GM21423 (cell line): ENCODE data around the gene ABHD16B.

Source experiments
- ATAC-seq: cut with Tn5 transposase; IDR thresholded peaks from one replicate; pipeline ENCODE4 v1.9.1; 2021; ENCODE audit warnings: mild to moderate bottlenecking, moderate library complexity; ENCODE audit not compliant: unreplicated experiment

The ABHD16B gene

DNA sequence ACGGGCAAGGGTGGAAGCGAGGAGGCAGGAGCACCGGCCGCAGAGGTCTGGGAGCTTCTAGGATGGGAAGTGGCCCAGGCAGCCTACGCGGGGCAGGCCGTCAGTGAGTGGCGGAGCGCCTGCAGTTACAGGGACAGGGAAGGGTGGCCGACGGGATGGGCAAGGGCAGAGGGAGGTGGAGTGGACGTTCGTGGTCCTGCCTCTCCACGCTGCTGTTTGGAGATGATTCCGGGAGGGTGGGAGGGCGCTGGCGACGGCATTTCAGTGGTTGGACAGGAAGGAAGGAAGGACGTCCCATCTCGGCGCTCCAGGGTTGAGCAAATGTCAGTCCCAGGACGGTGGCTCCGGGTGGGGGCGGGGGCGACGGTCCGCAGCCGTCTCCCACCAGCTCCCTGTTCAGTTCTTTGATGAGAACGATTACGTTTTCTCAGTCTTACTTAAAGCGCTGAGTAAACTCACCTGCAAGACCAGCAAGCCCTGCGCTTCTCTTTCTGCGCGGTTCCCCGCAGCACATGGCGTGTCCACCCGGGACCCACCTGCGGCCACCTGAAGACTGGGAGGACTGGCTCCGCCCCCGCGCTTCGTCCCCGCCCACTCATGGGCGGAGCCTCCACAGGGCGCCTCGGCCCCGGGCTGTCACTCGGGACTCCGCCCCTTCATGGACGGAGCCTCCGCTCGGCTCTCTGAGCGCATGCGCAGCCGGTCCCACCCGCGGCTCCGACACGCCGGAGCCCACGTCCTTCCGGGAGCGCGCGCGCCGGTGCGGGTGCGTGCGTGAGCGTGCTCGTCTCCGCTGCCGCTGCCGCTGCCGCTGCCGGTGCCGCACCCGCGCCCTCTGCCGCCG lies 33.3 kb downstream of the ABHD16B start, which contains the start of gene DNAJC5:
DNAJC5 (plus strand) TSS at position 769 of the 844 bp plus-strand sequence. CDS start 33,220 bp downstream, outside the sequence.
- ATAC-seq: peak; percentile 82

GRCh38 chr20:63895202-63895951 lies 34.1 kb downstream of the ABHD16B start:
- peak; percentile 13 for ATAC-seq

GRCh38 chr20:63895952-63896263 lies 34.6 kb downstream of the ABHD16B start:
- no peak for ATAC-seq

DNA sequence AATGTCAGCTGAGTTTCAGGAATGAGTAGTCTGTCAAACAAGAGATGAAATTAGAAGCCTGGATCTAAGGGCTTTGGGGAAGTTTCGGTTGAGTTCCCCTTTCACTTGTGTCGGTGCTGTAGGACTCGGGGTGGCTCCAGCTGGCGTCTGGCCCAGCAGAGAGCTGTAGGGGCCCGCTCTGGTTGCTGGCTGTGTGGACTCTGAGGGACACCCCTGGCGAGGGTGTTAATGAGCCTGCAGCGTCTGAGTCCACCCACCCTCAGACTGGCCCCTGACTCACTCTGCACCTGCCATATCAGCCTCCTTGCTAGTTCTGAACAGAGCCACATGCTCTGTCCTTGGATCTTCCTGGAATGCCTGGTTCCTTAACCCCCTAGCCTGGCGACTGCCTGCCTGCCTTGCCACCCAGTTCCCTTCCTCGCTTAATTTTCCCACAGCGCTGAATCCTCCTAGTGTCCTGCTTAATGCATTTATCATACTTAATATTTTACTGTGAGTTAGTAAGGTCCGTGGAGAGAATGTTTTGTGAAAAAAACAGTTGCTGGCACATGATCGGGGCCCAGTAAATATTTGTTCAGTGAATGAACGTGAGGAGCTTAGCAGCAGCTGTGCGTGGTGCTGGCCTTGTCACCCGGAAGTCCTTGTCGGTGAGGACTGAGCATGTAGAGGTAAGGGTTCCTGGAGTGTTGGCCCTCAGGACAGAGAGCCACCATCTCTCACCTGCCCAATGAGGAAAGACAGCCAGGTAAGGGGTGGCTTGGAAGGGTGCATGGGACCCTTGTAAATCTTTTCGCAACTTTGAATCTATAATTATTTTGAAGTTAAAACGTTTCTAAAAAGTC lies 35.2 kb downstream of the ABHD16B start:
- no peak for ATAC-seq

- ATAC-seq: no peak
Observed at GRCh38 chr20:63897978-63898561, 36.8 kb downstream of the ABHD16B start.

DNA sequence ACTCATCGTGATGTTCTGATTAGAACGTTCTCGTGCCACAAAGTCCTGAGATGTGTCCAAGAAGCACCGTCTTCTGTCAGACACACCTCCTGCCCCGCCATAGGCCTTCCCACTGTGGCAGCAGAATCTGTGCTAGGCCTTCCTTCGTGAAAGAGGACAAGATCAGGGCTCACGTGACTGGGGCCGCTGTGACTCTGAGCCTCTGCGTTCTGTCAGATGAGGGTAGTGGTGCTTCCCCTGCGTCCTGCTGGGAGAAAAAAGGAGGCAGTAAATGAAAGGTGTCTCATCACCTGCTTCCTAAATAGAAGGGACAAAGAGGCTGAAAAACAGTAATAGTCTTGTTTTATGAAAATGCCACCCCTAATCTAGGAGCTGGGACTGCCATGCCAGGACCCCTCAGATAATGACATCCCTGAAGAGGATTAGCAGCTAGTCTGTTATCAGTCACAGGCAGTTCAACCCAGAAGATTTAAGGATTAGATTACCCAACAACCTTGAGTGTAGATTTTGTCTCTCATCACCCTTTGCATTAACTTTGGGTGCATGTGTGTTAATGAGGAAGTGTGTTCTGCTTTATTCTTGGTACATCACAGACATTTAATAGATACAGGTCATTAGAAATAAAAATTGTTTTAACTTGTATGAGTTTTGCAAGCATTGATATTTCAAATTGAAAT lies 37.7 kb downstream of the ABHD16B start:
- ATAC-seq: no peak

GRCh38 chr20:63900413-63900812 lies 39.1 kb downstream of the ABHD16B start:
- ATAC-seq: no peak

DNA sequence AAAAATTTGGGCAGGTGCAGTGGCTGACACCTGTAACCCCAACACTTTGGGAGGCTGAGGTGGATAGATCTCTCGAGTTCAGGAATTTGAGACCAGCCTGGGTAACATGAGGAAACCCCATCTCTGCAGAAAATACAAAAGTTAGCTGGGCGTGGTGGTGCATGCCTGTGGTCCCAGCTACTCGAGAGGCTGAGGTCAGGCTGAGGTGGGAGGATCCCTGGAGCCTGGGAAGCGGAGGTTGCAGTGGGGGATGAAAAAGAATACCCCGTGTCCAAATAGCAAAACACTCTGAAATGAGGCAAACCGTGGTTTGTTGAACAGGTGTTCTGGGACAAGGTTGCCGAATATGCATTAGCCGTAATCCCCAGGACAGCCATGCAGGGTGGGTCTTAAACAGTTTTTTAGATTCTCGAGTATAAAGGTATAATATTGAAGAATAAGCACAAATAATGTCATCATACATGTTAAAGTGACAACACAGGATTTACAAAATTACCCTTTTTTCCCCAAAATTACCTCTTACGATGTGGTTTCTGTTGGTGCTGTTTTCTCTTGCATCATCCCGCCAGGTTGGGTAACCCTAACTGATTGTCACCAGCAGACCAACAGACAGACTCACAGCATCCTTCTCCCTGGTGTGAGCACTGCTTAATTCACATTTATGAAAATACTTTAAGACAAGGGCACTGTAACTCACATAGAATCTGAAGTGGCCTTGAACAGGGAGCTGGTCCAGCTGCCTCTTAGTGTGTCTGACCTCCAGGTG lies 42.7 kb downstream of the ABHD16B start:
- ATAC-seq: no peak

DNA sequence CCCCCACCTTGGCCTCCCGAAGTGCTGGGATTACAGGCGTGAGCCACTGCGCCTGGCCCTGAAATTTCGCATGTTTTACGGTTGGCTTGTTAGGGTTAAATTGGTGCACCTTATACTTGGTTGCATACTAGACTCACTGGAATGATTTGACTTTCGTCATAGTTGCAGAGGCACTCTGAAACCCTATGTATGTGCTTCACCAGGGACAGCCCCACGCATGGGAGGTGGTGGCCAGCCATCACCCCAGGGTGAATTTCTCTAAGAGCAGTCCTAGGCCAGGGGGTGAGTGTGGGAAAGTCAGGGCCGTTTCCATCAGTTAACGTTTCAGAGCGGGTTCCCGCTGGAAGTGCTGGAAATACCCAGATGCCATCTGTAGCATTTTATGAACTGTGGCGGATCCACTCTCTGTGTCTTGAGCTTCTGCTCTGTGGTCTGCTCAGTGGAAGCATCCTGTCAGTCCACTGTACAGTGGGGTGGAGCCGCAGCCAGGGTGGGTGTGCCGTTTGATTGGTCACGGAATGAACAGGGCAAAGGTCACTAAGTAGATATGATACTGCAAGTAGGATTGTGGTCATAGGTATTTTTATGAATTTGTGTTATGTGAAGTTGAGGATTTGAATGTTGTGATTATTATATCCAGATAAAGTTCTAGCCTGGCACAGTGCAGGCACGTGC lies 46.8 kb downstream of the ABHD16B start:
- ATAC-seq: no peak

GRCh38 chr20:63911176-63911575 lies 49.9 kb downstream of the ABHD16B start:
- ATAC-seq: no peak
